Ovary (tissue), 3 donors: ENCODE data around the gene PAX6.

Experiments
- EP300 ChIP-seq: sonication (generic); formaldehyde crosslinking; IDR thresholded peaks from one replicate; pipeline ENCODE4 v1.6.1; 2017; ENCODE audit warnings: antibody characterized with exemption
- POLR2A ChIP-seq: fragments of 450-650 bp; IDR thresholded peaks from one replicate; pipeline ENCODE4 v1.6.1; 2017; ENCODE audit warnings: antibody characterized with exemption, mild to moderate bottlenecking, moderate library complexity
- TF ChIP-seq, protein P1 (sequence below), 3 donors: fragments of 450-650 bp in 2 of 3; fragments of 200-600 bp in 1 of 3; IDR thresholded peaks; one replicate each; pipeline versions ENCODE4 v1.5.1 to v1.8.0; 2016 to 2022; ENCODE audit warnings: antibody characterized with exemption in 3 of 3, mild to moderate bottlenecking in 1 of 3
- donor health status: DM: no; HTN: no; CAD: no.

DNA sequence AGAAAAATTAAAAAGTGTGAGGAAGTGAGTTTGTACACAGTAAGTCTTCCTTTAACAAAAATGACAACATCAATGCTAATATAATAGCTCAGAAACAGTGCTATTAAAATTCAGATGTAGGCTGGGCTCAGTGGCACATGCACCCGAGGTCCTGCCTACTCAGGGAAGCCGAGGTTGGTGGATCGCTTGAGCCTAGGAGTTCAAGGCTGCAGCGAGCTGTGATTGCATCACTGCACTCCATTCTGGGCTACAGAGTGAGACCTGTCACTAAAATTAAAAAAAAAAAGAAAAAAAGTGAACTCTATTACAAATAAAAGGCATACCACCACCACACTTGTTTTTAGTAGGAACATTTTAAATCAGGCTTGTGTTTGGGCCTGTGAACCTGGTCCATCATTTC is 39.2 kb upstream of the PAX6 start:
- TF ChIP-seq POLR2A (no peak), EP300 (no peak)
- TF ChIP-seq, protein P1, sequence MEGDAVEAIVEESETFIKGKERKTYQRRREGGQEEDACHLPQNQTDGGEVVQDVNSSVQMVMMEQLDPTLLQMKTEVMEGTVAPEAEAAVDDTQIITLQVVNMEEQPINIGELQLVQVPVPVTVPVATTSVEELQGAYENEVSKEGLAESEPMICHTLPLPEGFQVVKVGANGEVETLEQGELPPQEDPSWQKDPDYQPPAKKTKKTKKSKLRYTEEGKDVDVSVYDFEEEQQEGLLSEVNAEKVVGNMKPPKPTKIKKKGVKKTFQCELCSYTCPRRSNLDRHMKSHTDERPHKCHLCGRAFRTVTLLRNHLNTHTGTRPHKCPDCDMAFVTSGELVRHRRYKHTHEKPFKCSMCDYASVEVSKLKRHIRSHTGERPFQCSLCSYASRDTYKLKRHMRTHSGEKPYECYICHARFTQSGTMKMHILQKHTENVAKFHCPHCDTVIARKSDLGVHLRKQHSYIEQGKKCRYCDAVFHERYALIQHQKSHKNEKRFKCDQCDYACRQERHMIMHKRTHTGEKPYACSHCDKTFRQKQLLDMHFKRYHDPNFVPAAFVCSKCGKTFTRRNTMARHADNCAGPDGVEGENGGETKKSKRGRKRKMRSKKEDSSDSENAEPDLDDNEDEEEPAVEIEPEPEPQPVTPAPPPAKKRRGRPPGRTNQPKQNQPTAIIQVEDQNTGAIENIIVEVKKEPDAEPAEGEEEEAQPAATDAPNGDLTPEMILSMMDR (IDR thresholded peaks at IDR 0.05): no peak
